HEK293 (cell line): ENCODE results near the gene YWHAG.

Experiments
- CTCF ChIA-PET: fragments of 350-600 bp; formaldehyde crosslinking; extraction: SDS; loops from one replicate; lab custom pipeline; 2021; ENCODE audit warnings: antibody characterized with exemption; lab: Yijun Ruan, JAX
- POLR2A ChIA-PET: fragments of 300-600 bp; formaldehyde crosslinking; extraction: SDS; loops from one replicate; lab custom pipeline; 2020; ENCODE audit warnings: antibody characterized with exemption, inconsistent platforms; lab: Yijun Ruan, JAX
- H3K27ac ChIP-seq: fragments of 200-500 bp; sonication (Bioruptor generic); 2 replicates; pipeline ENCODE4 v1.5.1; 2014; ENCODE audit warnings: low read depth, low read length, control low read depth, inconsistent platforms; ENCODE audit errors: extremely low read depth
- H3K36me3 ChIP-seq, 2 experiments: fragments of 200-500 bp in 1 of 2; sonication (Bioruptor generic) in 1 of 2; 1 replicate in 1 of 2; 2 replicates in 1 of 2; pipeline ENCODE4 v1.5.1; 2014 to 2017; ENCODE audit warnings: inconsistent platforms in 2 of 2, low read length in 2 of 2; ENCODE audit not compliant: control insufficient read depth in 2 of 2, insufficient read depth in 1 of 2
- H3K4me1 ChIP-seq: fragments of 200-500 bp; sonication (Bioruptor generic); 2 replicates; pipeline ENCODE4 v1.5.1; 2014; ENCODE audit warnings: mild to moderate bottlenecking, low read length, inconsistent platforms; ENCODE audit not compliant: control insufficient read depth, insufficient read depth
- H3K4me3 ChIP-seq: 2 replicates; pipeline ENCODE4 v1.5.1; 2011; ENCODE audit warnings: low read depth, mild to moderate bottlenecking, control low read depth, low read length, moderate library complexity
- H3K9me3 ChIP-seq: fragments of 200-500 bp; sonication (Bioruptor generic); 2 replicates; pipeline ENCODE4 v1.5.1; 2014; ENCODE audit warnings: low read depth, low read length, inconsistent platforms; ENCODE audit not compliant: control insufficient read depth, insufficient read depth
- KLF1 ChIP-seq: fragments of 450-650 bp; formaldehyde crosslinking; IDR thresholded peaks from 2 replicates; pipeline ENCODE4 v1.5.1; 2016; ENCODE audit warnings: missing biosample characterization, missing genetic modification characterization
- KLF10 ChIP-seq: fragments of 450-650 bp; IDR thresholded peaks from 2 replicates; pipeline ENCODE4 v1.5.1; 2018; ENCODE audit warnings: missing biosample characterization, mild to moderate bottlenecking, missing genetic modification characterization
- KLF17 ChIP-seq: fragments of 450-650 bp; formaldehyde crosslinking; IDR thresholded peaks from 2 replicates; pipeline ENCODE4 v1.5.1; 2016; ENCODE audit warnings: missing biosample characterization, missing genetic modification characterization
- PATZ1 ChIP-seq: fragments of 450-650 bp; formaldehyde crosslinking; IDR thresholded peaks from 2 replicates; pipeline ENCODE4 v1.5.1; 2016; ENCODE audit warnings: missing biosample characterization, missing genetic modification characterization
- PRDM2 ChIP-seq: fragments of 450-650 bp; formaldehyde crosslinking; IDR thresholded peaks from 2 replicates; pipeline ENCODE4 v1.5.1; 2016; ENCODE audit warnings: missing biosample characterization, missing genetic modification characterization, borderline replicate concordance
- ZBTB26 ChIP-seq: fragments of 450-650 bp; formaldehyde crosslinking; optimal IDR thresholded peaks from 2 replicates; pipeline ENCODE3; 2016; ENCODE audit warnings: missing biosample characterization, mild to moderate bottlenecking, missing genetic modification characterization
- ZNF10 ChIP-seq: fragments of 450-650 bp; formaldehyde crosslinking; IDR thresholded peaks from 2 replicates; pipeline ENCODE4 v1.5.1; 2017; ENCODE audit warnings: missing biosample characterization, missing genetic modification characterization
- ZNF140 ChIP-seq: fragments of 450-650 bp; formaldehyde crosslinking; IDR thresholded peaks from 2 replicates; pipeline ENCODE4 v1.5.1; 2016; ENCODE audit warnings: missing biosample characterization, missing genetic modification characterization
- ZNF488 ChIP-seq: fragments of 450-650 bp; formaldehyde crosslinking; IDR thresholded peaks from 2 replicates; pipeline ENCODE4 v1.5.1; 2016; ENCODE audit warnings: missing biosample characterization, missing genetic modification characterization
- ZNF514 ChIP-seq: fragments of 450-650 bp; formaldehyde crosslinking; IDR thresholded peaks from 2 replicates; pipeline ENCODE4 v1.5.1; 2016; ENCODE audit warnings: missing biosample characterization, missing genetic modification characterization
- ZNF518A ChIP-seq: fragments of 450-650 bp; formaldehyde crosslinking; conservative IDR thresholded peaks from 2 replicates; pipeline ENCODE4 v1.5.1; 2016; ENCODE audit warnings: low read depth, missing biosample characterization, missing genetic modification characterization
- ZNF585B ChIP-seq: fragments of 450-650 bp; formaldehyde crosslinking; IDR thresholded peaks from 2 replicates; pipeline ENCODE4 v1.5.1; 2016; ENCODE audit warnings: missing biosample characterization, missing genetic modification characterization
- ZNF626 ChIP-seq: fragments of 450-650 bp; sonication (Bioruptor Pico); formaldehyde crosslinking; IDR thresholded peaks from 2 replicates; pipeline ENCODE4 v1.5.1; 2018; ENCODE audit warnings: missing biosample characterization, missing genetic modification characterization, inconsistent platforms
- ZNF629 ChIP-seq: fragments of 450-650 bp; formaldehyde crosslinking; IDR thresholded peaks from 2 replicates; pipeline ENCODE4 v1.5.1; 2017; ENCODE audit warnings: missing biosample characterization, missing genetic modification characterization
- ZNF704 ChIP-seq: fragments of 450-650 bp; formaldehyde crosslinking; IDR thresholded peaks from 2 replicates; pipeline ENCODE4 v1.5.1; 2016; ENCODE audit warnings: missing biosample characterization, missing genetic modification characterization
- ZNF76 ChIP-seq: fragments of 450-650 bp; formaldehyde crosslinking; IDR thresholded peaks from 2 replicates; pipeline ENCODE4; 2016; ENCODE audit warnings: low read depth, missing biosample characterization, missing genetic modification characterization, borderline replicate concordance
- ZNF792 ChIP-seq: fragments of 450-650 bp; formaldehyde crosslinking; IDR thresholded peaks from 2 replicates; pipeline ENCODE4 v1.5.1; 2016; ENCODE audit warnings: missing biosample characterization, missing genetic modification characterization

The YWHAG gene

GRCh38 chr7:76326646-76327233 is 32.1 kb downstream of the YWHAG start (continued):
- no peak for TF ChIP-seq ZNF140 (tag by site-specific recombination)
- TF ChIP-seq ZNF585B (tag by site-specific recombination): no peak
- TF ChIP-seq ZNF704 (tag by site-specific recombination): no peak
- no peak for TF ChIP-seq KLF10 (tag by site-specific recombination)
- no peak for TF ChIP-seq KLF1 (tag by site-specific recombination)
- no peak for TF ChIP-seq ZBTB26 (tag by site-specific recombination)

GRCh38 chr7:76325811-76326210 is 33.0 kb downstream of the YWHAG start:
- Histone ChIP-seq H3K27ac (no peak overlapping the region), H3K9me3 (no peaks in the 10 kb centered on the region), H3K4me1 (0 out of 2 replicates have a peak, but pooled peaks cover 5% of the 10 kb centered on the region), H3K4me3 (no peak overlapping the region), H3K36me3 (peaks cover 20 to 45% of the 10 kb centered on the region in 2 experiments)
- ChIA-PET CTCF (no interaction called here), POLR2A (no interaction called here)
- no peak for TF ChIP-seq PATZ1 (tag by site-specific recombination)
- TF ChIP-seq ZNF629 (tag by site-specific recombination): no peak
- no peak for TF ChIP-seq ZNF518A (tag by site-specific recombination)
- no peak for TF ChIP-seq ZNF792
- no peak for TF ChIP-seq ZNF514 (tag by site-specific recombination)
- no peak for TF ChIP-seq ZNF76 (tag by site-specific recombination)
- TF ChIP-seq PRDM2 (tag by site-specific recombination): no peak
- TF ChIP-seq KLF17 (tag by site-specific recombination): no peak
- no peak for TF ChIP-seq ZNF626
- TF ChIP-seq ZNF488 (tag by site-specific recombination): no peak
- no peak for TF ChIP-seq ZNF10
